ENCODE measurements around the gene IGFL2. TPM values are rescaled to one million over a fixed set of nuclear protein-coding genes. Genes with fewer than 3 reads are reported as not detected.

Gene IGFL2
- total and polyA plus RNA-seq, 10 of the 15 experiments (the other 5 are each of a cell fraction or from before 2014, with no cell fraction given): 0.19 TPM; not detected in 9

DNA sequence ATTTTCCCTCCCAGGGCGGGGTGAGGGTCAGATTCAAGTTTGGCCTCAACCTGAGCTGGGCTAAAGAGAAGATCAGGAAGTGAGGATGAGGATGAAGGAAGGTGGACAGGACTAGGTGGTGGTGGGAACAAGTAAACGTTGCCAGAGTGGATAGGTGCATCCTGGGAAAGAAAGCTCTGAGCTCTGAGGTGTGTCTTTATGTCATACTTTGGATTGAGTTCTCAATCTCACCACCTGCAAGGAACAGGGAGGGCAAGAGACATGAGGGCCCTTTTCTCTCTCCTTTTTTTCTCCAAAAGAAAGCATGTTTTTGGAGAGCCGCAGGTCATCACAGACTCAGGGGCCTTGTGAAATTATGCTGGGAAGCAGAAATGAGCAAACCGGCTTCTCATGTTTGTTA is 43.3 kb downstream of the IGFL2 start:
- H3K9ac ChIP-seq (ENCODE audit: control insufficient read depth, insufficient read depth, low read length): no peak overlapping the region
- no peaks in the 10 kb centered on the region for H3K36me3 ChIP-seq (ENCODE audit: control insufficient read depth in 2 of 2, insufficient read depth in 2 of 2, low read length in 1 of 2)
- RAD21 ChIA-PET (ENCODE audit: unreplicated experiment): interaction anchor here (0.7 to 1.4 kb wide), 2 partner anchors 74 to 113 kb away, joined by 3 read pairs; no protein-coding TSS in a partner anchor
- no peak overlapping the region for H3K4me3 ChIP-seq
- H4K20me1 ChIP-seq (ENCODE audit: control insufficient read depth, insufficient read depth): no peaks in the 10 kb centered on the region
- no peak overlapping the region for H3K27ac ChIP-seq (ENCODE audit: control insufficient read depth, insufficient read depth)
- H3K27me3 ChIP-seq (replicated peaks in 1 of 2; ENCODE audit: control insufficient read depth in 2 of 2, insufficient read depth in 2 of 2, low read length in 1 of 2): peaks cover 2 to 4% of the 10 kb centered on the region in 2 experiments; a peak in 2 of 4 replicates
- no TSS peak for BruUV-seq (replicated peaks)
- H3K9me3 ChIP-seq (replicated peaks; ENCODE audit: control insufficient read depth, insufficient read depth, low read length): no peaks in the 10 kb centered on the region
- WGBS (ENCODE audit: insufficient coverage, insufficient replicate concordance, low lambda C conversion rate, missing lambda C conversion rate): 27% methylated on average over 4 of the region's 4 CpGs
- POLR2A ChIA-PET: interaction anchor here (0.7 kb wide), 1 partner anchor 65 kb away, joined by 3 read pairs; no protein-coding TSS in a partner anchor
- ATAC-seq: no peak
- FAIRE-seq: no peak
- intact Hi-C loops (cut with micrococcal nuclease; ENCODE audit: unreplicated experiment) (no loop called here), in situ Hi-C loops (cut with MboI) (no loop called here)
- no peaks in the 10 kb centered on the region for H3K4me1 ChIP-seq (ENCODE audit: control insufficient read depth, insufficient read depth, low read length)
- SMC1A ChIA-PET (ENCODE audit: uncharacterized antibody, unreplicated experiment): interaction anchor here (1.0 to 1.6 kb wide), 3 partner anchors 73 to 163 kb away, joined by 3 to 4 read pairs (median 4); no protein-coding TSS in a partner anchor
- CTCF ChIA-PET: interaction anchor here (0.9 to 1.7 kb wide), 7 partner anchors 102 to 163 kb away, joined by 3 to 8 read pairs (median 5); no protein-coding TSS in a partner anchor
- H3K4me2 ChIP-seq (ENCODE audit: control insufficient read depth, insufficient read depth): no peak overlapping the region
- DNase-seq (ENCODE audit: low read depth, low spot score): no peak
- H2AFZ ChIP-seq (ENCODE audit: control insufficient read depth, low read depth, low read length): no peak overlapping the region
- H3K79me2 ChIP-seq (ENCODE audit: control insufficient read depth, insufficient read depth, low read length): no peaks in the 10 kb centered on the region
- TF ChIP-seq POLR2AphosphoS2 (IDR thresholded peaks at IDR 0.05; ENCODE audit: low read depth, low read length) (no peak), MYB (IDR thresholded peaks at IDR 0.05; ENCODE audit: borderline replicate concordance, low read depth, low read length) (no peak), BHLHE40 (IDR thresholded peaks at IDR 0.05; ENCODE audit: borderline replicate concordance in 1 of 2, low read depth in 2 of 2, low read length in 1 of 2) (no peak), GATAD2B (conservative IDR thresholded peaks at IDR 0.05; ENCODE audit: low read depth) (no peak), BRCA1 (IDR thresholded peaks at IDR 0.05; ENCODE audit: low read depth, low read length) (no peak), ETV6 (conservative IDR thresholded peaks at IDR 0.05 in 1 of 2, IDR thresholded peaks at IDR 0.05 in 1 of 2; ENCODE audit: borderline replicate concordance in 1 of 2, low read depth in 1 of 2) (no peak), NR2C1 (IDR thresholded peaks at IDR 0.05) (no peak), ZSCAN29 (IDR thresholded peaks at IDR 0.05) (no peak), ZNF274 (IDR thresholded peaks at IDR 0.05; ENCODE audit: insufficient read depth, insufficient read length) (no peak), IKZF1 (conservative IDR thresholded peaks at IDR 0.05) (no peak)
- TF ChIP-seq, protein P1, sequence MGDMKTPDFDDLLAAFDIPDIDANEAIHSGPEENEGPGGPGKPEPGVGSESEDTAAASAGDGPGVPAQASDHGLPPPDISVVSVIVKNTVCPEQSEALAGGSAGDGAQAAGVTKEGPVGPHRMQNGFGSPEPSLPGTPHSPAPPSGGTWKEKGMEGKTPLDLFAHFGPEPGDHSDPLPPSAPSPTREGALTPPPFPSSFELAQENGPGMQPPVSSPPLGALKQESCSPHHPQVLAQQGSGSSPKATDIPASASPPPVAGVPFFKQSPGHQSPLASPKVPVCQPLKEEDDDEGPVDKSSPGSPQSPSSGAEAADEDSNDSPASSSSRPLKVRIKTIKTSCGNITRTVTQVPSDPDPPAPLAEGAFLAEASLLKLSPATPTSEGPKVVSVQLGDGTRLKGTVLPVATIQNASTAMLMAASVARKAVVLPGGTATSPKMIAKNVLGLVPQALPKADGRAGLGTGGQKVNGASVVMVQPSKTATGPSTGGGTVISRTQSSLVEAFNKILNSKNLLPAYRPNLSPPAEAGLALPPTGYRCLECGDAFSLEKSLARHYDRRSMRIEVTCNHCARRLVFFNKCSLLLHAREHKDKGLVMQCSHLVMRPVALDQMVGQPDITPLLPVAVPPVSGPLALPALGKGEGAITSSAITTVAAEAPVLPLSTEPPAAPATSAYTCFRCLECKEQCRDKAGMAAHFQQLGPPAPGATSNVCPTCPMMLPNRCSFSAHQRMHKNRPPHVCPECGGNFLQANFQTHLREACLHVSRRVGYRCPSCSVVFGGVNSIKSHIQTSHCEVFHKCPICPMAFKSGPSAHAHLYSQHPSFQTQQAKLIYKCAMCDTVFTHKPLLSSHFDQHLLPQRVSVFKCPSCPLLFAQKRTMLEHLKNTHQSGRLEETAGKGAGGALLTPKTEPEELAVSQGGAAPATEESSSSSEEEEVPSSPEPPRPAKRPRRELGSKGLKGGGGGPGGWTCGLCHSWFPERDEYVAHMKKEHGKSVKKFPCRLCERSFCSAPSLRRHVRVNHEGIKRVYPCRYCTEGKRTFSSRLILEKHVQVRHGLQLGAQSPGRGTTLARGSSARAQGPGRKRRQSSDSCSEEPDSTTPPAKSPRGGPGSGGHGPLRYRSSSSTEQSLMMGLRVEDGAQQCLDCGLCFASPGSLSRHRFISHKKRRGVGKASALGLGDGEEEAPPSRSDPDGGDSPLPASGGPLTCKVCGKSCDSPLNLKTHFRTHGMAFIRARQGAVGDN (IDR thresholded peaks at IDR 0.05): no peak
- TF ChIP-seq, protein P2, sequence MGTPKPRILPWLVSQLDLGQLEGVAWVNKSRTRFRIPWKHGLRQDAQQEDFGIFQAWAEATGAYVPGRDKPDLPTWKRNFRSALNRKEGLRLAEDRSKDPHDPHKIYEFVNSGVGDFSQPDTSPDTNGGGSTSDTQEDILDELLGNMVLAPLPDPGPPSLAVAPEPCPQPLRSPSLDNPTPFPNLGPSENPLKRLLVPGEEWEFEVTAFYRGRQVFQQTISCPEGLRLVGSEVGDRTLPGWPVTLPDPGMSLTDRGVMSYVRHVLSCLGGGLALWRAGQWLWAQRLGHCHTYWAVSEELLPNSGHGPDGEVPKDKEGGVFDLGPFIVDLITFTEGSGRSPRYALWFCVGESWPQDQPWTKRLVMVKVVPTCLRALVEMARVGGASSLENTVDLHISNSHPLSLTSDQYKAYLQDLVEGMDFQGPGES (IDR thresholded peaks at IDR 0.05): no peak
- TF ChIP-seq, protein P3, sequence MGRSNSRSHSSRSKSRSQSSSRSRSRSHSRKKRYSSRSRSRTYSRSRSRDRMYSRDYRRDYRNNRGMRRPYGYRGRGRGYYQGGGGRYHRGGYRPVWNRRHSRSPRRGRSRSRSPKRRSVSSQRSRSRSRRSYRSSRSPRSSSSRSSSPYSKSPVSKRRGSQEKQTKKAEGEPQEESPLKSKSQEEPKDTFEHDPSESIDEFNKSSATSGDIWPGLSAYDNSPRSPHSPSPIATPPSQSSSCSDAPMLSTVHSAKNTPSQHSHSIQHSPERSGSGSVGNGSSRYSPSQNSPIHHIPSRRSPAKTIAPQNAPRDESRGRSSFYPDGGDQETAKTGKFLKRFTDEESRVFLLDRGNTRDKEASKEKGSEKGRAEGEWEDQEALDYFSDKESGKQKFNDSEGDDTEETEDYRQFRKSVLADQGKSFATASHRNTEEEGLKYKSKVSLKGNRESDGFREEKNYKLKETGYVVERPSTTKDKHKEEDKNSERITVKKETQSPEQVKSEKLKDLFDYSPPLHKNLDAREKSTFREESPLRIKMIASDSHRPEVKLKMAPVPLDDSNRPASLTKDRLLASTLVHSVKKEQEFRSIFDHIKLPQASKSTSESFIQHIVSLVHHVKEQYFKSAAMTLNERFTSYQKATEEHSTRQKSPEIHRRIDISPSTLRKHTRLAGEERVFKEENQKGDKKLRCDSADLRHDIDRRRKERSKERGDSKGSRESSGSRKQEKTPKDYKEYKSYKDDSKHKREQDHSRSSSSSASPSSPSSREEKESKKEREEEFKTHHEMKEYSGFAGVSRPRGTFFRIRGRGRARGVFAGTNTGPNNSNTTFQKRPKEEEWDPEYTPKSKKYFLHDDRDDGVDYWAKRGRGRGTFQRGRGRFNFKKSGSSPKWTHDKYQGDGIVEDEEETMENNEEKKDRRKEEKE (IDR thresholded peaks at IDR 0.05): no peak
- TF ChIP-seq, protein P4, sequence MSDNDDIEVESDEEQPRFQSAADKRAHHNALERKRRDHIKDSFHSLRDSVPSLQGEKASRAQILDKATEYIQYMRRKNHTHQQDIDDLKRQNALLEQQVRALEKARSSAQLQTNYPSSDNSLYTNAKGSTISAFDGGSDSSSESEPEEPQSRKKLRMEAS (IDR thresholded peaks at IDR 0.05; ENCODE audit: low read depth, low read length): no peak
- TF ChIP-seq, protein P5, sequence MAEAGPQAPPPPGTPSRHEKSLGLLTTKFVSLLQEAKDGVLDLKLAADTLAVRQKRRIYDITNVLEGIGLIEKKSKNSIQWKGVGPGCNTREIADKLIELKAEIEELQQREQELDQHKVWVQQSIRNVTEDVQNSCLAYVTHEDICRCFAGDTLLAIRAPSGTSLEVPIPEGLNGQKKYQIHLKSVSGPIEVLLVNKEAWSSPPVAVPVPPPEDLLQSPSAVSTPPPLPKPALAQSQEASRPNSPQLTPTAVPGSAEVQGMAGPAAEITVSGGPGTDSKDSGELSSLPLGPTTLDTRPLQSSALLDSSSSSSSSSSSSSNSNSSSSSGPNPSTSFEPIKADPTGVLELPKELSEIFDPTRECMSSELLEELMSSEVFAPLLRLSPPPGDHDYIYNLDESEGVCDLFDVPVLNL (IDR thresholded peaks at IDR 0.05; ENCODE audit: low read depth, low read length): no peak
